Stimulated activated CD8-positive, alpha-beta memory T cell treated with anti-CD3 and anti-CD28 coated beads, Interleukin-15, amount 100 ng/mL, for 4 hours (primary cell): Measurements from ENCODE around the gene ANXA2.
"Not testable (repeated sequence)": the region's sequence is repeated elsewhere in the genome, so short reads cannot be mapped to it uniquely, and the experiment has no call there.

Source experiments
- DNase-seq, 2 donors: peaks; one replicate each; pipeline ENCODE4 v3.0.0-alpha.2; 2020; ENCODE audit warnings: low read depth in 2 of 2

Gene ANXA2

DNA sequence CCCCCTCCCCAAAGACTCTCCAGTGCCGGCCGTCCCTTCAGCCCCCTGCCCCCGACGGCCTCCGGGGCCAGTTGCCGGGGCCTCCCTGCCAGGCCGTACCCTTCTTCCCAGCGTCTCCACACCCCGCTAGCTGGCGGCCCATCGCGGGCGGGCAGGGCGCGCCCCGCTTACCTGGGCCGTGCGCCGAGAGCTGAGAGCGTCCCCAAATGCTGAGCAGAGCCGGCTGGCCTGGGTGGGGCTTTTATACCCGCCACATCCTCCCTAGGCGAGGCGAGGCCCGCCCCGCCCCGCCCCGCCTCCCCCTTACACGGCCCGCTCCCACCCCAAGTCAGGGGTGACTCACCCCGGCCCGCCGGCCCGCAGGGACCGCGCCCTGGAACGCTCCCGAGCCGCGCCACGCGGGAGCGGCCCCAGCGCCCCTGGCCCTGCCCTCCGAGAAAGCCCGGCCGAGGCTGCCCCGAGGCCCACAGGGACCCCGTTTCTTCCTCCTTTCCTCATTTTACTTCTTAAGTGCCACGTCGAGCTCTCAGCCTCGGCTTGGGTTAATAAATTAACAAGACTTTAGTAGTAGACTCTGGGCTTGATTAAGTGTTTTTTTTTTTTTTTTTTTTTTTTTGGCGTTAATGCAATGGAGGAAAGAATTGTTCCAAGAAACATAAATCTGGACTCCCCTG, at the start of gene ANXA2:
TSS of gene ANXA2 (minus strand) at position 215 of the 674 bp plus-strand sequence. CDS start 11,911 bp downstream, outside the sequence.
- peak; percentile 67 to 69 for DNase-seq

GRCh38 chr15:60444289-60444912, 46.6 kb upstream of the ANXA2 start:
- no peak for DNase-seq

DNA sequence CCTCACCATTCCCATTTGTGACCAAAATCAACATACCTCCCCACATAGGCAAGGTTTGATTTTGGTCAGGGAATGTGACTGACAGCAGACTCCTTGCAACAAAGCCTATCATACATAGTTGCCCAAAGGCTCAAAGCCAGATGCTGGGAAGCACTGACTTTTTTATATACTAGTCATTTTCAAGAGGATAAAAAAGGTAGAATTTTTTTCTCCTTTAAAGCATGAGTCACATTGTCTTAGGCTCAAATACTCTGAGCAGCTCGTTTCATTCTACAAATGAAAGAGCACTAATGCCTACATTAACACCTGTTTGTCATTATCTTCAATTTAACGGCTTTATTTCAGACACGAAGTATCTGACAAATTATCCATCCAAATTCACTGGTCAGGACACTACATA, 45.0 kb upstream of the ANXA2 start:
- DNase-seq, result no peak

DNA sequence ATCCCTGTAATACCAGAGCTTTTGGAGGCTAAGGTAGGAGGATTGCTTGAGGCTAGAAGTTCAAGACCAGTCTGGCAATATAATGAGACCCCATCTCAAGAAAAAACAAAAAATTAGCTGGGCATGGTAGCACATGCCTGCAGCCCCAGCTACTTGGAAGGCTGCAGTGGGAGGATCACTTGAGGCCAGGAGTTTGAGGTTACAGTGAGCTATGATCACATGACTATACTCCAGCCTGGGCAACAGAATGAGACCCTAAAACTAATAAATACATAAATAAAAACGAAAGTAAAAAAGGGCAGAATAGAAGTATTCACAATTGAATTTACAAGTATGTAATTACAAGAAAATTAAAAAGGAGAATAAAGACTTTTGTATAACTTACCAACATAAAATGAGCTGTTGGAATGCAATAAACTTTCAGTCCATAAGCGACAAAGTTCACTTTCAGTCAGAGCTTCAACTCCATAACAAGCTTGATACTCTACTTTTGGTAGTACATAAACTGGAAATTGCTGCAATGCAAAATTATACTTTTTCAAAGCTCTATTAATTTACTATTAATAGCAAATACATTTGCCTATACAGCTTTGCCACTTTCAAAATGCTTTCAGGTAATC, 44.4 kb upstream of the ANXA2 start:
- DNase-seq, result no peak

DNA sequence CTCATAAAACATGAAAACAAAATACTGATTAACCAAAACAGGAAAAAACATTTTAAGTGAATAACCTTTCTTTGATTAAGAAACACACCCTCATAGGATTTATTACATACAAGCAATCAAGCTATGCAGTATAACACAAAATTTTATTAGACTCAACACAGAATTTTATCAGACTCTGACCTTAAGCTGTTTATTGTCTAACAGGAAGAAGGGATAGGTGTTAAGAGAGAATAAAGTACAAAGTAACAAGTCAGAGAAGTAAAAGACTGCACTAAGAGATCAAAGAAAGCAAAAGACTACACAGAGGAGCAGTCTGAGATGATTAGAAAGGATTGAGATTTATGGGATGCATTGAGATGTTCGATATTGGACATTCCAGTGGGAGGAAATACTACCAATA, 43.5 kb upstream of the ANXA2 start:
- DNase-seq, result no peak

DNA sequence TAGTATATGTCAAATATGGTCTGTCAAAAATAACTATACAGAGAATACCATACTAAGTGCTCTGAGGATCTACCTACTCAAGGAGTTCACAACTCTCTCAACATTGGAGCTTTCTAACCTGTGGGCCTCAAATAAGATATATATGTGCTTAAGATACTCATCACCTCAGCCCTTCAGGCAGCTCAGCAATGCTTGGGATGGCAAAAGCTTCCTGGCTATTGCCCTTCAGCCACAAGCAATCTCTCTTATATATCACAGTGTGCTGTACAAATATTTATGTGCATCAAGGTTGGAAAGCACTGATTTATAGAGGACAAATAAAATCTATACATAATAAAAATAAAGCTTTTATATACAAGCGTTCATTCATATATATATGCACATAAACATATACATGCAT, 40.9 kb upstream of the ANXA2 start:
- DNase-seq, result no peak

DNA sequence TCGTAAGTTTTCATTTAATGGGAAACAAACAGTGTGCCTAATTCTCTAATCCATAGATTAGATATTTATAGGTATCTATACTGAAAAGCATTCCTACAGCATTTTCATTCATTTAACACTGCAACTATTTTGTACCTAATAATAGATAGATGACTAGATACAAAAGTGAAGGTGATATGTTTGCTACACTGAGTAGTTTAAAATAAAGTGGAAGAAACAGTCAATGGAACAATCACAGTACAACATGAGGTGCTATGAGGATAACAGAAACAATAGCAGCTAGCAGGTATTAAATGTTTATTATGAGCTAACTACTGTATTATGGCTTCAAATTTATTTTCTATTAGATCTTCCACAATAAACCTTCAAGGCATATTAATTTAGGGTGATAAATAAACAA, 31.1 kb upstream of the ANXA2 start:
- no peak for DNase-seq

DNA sequence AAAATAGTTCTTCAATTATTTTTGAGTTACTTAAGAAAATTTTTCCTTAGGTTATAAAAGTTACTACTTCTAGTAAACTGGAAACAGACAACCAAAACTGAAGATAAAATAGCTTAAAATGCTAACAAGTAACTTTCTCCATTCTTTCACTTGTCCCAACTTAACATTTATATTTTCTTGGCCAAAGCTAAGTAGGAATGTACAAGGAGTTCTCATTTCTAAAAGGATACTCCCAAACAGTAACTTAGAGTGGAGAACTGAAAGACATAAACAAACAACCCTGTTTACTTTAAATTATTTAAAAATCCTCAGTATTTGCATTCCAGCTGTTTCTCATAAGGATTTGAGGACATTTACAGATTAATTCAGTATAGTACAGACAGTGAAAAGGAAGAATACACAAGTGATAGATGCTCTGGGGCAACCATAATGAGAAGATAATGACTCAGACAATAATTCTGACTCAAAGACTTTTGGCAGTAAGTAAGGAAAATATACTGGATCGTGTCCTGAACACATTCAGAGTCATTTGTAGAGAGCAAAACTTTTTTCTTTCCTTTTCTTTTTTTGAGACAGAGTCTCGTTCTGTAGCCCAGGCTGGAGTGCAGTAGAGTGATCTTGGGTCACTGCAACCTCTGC, 29.2 kb upstream of the ANXA2 start:
- no peak for DNase-seq

- no peak for DNase-seq
These were observed 27.7 kb upstream of the ANXA2 start for GRCh38 chr15:60425461-60425860.

DNA sequence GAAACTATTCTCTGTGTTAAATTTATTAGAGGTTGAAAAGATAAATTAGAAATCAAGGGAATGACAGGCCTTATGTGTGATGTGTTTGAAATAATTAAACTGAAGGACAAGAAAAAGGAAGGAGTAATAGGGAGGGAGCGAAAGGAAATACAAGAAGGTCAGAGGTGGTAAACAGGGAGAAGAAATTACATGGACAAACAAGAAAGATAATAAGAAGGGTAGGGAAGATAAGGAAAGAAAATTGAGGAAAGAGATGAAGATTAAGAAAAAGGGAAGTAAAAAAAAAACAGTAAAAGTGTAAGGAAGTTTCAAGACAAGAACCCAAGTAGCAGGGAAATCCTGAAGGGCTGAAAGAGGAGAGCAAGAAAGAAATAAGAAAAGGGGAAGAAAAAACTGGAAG, 26.2 kb upstream of the ANXA2 start:
- DNase-seq, result no peak

- DNase-seq, result no peak
These were observed 25.8 kb upstream of the ANXA2 start for GRCh38 chr15:60423537-60423936.

DNA sequence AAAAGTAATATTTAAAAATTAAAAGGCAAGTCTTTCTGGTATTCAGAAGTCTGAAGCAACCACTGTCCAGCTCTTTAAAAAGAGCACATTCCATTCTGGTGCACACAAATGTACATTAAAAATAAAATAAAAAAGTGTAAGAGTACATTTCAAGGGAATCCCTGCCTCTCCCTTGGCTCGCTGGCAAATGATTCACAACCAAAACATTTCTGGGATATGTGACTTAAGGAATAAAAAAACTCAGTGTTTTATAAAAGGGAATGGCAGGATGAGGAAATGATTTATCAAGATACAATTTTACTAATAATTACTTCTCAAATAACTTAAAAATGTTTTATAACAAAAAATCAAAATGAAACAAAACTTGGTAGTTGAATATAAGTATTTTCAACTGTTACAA, 23.8 kb upstream of the ANXA2 start:
- DNase-seq, result no peak

GRCh38 chr15:60420203-60420716, 22.5 kb upstream of the ANXA2 start:
- no peak for DNase-seq

- DNase-seq, result no peak
These were observed 22.0 kb upstream of the ANXA2 start for GRCh38 chr15:60419753-60420152.

DNA sequence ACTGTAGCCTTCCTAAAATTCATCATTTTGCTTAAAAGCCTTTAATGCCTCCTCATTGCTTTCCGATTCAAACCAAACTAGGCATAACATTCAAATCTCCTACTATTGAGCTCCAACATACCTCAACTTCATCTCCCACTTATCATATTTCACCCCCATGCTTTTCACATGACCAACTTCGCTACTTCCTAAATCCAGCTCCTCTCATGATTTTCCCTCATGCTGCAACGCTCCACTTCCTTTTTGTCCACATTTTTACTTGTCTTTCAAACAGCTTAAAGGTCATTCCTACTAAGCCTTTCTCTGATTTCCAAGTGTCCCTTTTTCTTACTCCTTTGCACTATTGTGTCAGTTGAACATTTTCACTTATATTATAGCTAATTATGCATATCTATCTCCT, 20.3 kb upstream of the ANXA2 start:
- no peak for DNase-seq

DNA sequence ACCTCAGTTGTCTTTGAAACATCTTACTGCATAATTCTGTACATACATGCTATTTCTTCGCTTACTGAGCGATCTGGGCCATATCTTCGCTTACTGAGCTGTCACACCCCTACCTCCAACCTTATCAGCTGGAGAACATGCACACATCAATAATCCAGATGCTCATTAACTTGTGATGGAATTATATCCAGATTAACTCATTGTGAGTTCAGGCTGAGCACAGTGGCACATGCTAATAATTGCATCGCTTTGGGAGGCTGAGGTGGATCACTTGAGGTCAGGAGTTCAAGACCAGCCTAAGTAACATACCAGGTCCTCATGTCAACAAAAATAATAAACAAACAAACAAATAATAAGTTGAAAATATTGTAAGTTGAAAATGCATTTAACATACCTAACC, 19.3 kb upstream of the ANXA2 start:
- no peak for DNase-seq

DNA sequence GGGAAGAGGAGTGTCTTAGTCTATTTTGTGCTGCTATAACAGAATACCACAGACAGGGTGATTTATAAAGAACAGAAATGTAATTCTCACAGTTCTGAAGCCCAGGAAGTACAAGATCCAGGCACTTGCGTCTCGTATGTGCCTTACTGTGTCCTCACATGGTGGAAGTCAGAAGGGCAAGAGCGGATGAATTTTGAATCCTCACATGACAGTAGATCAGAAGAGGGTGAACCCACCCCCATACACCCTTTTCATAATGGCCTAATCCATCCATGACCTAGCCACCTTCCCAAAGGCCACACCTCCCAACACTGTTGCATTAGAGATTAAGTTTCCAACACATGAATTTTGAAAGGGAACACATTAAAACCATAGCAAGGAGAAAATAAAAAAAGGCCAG, 18.7 kb upstream of the ANXA2 start:
- DNase-seq, result no peak

- no peak for DNase-seq
These were observed 16.4 kb upstream of the ANXA2 start for GRCh38 chr15:60414016-60414682.

GRCh38 chr15:60413231-60413824, 15.5 kb upstream of the ANXA2 start:
- DNase-seq, result no peak

GRCh38 chr15:60412807-60413206, 15.0 kb upstream of the ANXA2 start:
- not testable (repeated sequence) for DNase-seq

GRCh38 chr15:60411774-60412425, 14.1 kb upstream of the ANXA2 start:
- DNase-seq, result no peak
